Fibroblast of the aortic adventitia (primary cell): ENCODE results near the gene PLXND1. TPM values are rescaled to one million over a fixed set of nuclear protein-coding genes. Genes with fewer than 3 reads are reported as not detected.

Experiments
- DNase-seq: peaks from one replicate; pipeline ENCODE4 v3.0.0-alpha.2; 2010; ENCODE audit warnings: low read depth
- H3K4me3 ChIP-seq: 2 replicates; pipeline ENCODE4 v1.5.1; 2011; ENCODE audit warnings: low read depth, mild to moderate bottlenecking, control low read depth, low read length, moderate library complexity
- total RNA-seq: library from RNA; depleted of rRNA; stranded (reverse); fragments of >200 nt; gene quantifications from 2 replicates; pipeline ENCODE4 v1.2.3, GENCODE V29; 2012; ENCODE audit warnings: low replicate concordance
- TF ChIP-seq, protein P1 (sequence below): IDR thresholded peaks from 2 replicates; pipeline ENCODE4 v1.5.1; 2011; ENCODE audit warnings: mild to moderate bottlenecking, low read length, control low read depth, inconsistent platforms; ENCODE audit not compliant: insufficient read depth

The PLXND1 gene, protein sequence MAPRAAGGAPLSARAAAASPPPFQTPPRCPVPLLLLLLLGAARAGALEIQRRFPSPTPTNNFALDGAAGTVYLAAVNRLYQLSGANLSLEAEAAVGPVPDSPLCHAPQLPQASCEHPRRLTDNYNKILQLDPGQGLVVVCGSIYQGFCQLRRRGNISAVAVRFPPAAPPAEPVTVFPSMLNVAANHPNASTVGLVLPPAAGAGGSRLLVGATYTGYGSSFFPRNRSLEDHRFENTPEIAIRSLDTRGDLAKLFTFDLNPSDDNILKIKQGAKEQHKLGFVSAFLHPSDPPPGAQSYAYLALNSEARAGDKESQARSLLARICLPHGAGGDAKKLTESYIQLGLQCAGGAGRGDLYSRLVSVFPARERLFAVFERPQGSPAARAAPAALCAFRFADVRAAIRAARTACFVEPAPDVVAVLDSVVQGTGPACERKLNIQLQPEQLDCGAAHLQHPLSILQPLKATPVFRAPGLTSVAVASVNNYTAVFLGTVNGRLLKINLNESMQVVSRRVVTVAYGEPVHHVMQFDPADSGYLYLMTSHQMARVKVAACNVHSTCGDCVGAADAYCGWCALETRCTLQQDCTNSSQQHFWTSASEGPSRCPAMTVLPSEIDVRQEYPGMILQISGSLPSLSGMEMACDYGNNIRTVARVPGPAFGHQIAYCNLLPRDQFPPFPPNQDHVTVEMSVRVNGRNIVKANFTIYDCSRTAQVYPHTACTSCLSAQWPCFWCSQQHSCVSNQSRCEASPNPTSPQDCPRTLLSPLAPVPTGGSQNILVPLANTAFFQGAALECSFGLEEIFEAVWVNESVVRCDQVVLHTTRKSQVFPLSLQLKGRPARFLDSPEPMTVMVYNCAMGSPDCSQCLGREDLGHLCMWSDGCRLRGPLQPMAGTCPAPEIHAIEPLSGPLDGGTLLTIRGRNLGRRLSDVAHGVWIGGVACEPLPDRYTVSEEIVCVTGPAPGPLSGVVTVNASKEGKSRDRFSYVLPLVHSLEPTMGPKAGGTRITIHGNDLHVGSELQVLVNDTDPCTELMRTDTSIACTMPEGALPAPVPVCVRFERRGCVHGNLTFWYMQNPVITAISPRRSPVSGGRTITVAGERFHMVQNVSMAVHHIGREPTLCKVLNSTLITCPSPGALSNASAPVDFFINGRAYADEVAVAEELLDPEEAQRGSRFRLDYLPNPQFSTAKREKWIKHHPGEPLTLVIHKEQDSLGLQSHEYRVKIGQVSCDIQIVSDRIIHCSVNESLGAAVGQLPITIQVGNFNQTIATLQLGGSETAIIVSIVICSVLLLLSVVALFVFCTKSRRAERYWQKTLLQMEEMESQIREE (N-terminal part only)
- total RNA-seq = 31.4 and 76.3 TPM in 2 replicates

DNA sequence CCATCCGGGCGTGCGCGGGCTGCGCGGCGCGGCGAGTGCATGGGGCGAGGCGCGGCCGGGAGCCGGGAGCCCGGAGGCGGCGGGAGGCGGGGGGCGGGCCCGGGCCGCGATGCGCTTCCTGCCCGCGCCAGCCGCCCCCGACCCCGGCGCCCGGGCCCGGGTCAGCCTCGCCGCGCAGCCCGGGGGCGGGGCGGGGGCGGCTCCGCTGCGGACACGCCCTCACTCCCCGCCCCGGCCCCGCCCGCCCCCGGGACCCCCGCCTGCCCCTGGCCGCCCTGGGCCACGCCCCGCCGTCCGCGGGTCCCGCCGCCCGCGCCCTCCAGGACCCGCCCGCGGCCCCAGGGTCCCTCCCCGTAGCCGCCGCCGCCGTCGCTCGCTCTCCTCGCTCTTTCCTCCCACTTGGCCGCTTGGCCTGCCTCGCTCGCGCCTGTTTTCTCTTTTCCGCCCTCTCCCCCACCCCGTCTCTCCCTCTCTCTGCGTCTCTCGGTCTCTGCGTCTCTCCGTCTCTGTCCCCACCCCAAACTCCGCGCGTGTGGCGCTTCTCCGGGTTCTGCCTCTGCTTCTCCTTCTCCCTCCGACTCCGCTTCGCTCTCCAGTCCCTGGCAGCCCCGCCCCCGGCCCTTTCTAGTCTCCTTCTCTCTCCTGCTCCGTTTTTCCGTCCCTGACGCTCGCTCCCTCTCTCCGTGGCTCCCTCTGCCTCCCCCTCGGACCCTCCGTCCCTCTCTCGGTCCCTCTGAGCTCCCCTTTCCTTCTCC, at the start of gene PLXND1:
TSS of gene PLXND1 (minus strand) at position 41 of the 755 bp plus-strand sequence. CDS start at position 4, 37 bp downstream.
- DNase-seq = peak; percentile 64
- peak within 1 kb of the TSS; percentile 88 for H3K4me3 ChIP-seq
- TF ChIP-seq, protein P1, sequence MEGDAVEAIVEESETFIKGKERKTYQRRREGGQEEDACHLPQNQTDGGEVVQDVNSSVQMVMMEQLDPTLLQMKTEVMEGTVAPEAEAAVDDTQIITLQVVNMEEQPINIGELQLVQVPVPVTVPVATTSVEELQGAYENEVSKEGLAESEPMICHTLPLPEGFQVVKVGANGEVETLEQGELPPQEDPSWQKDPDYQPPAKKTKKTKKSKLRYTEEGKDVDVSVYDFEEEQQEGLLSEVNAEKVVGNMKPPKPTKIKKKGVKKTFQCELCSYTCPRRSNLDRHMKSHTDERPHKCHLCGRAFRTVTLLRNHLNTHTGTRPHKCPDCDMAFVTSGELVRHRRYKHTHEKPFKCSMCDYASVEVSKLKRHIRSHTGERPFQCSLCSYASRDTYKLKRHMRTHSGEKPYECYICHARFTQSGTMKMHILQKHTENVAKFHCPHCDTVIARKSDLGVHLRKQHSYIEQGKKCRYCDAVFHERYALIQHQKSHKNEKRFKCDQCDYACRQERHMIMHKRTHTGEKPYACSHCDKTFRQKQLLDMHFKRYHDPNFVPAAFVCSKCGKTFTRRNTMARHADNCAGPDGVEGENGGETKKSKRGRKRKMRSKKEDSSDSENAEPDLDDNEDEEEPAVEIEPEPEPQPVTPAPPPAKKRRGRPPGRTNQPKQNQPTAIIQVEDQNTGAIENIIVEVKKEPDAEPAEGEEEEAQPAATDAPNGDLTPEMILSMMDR = no peak

DNA sequence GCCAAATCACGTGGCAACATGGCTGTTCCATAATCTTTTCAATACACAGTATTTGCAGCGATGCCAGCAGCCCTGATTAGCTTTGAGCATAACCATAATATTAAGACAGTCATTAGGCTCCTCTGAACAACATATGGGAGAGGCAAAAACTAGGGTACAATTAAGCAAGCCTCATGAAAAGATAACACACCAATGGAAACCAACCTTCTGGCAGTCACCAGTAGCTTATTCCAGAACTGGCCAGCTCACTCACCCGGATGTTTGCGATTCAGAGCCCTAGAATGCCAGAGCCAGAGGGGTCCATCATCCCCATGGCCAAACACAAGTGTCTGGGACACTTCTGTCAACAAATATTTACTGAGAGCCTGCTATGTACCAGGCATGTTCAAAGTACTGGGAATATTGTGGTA, 48.8 kb upstream of the PLXND1 start:
- no peak overlapping the region for H3K4me3 ChIP-seq
- no peak for DNase-seq
- TF ChIP-seq, protein P1 = no peak

DNA sequence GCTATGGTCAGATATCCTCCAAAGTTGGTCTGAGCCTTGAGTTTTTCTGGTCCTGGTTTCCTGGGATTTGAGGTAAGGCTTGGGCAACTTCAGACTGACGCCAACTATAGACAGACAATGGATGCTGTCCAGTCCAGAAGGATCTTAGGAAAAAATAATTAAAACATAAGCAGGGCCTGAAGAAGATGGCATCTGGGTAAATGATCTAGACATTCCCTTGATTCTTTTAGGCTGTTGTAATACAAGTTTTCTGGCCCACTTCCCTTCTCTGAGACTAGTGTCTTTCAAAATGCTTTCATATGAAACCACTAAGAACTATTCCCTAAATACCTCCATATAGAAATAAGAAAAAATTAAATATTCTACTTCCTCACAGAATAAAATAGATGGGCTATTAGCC, 47.7 kb upstream of the PLXND1 start:
- peak; percentile 63 for DNase-seq
- H3K4me3 ChIP-seq = no peak overlapping the region
- TF ChIP-seq, protein P1 = no peak

DNA sequence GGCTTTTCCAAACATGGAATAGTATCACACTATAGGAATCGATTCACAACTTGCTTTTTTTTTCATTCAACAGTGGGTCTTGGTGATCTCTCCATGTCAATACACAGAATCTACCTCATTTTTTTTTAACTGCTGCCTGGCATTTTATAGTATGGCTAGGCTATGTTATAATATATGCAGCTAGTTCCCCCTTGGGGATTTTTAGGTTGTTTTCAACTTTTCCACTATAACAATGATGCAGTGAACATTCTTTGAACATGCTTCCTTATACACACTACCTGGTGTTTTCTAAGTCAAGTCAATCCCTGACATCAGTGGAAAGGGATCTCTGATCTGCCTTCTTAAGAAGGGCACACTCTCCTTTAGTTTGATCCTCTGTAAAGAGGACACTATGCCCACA, 46.5 kb upstream of the PLXND1 start:
- DNase-seq = no peak
- TF ChIP-seq, protein P1 = no peak
- no peak overlapping the region for H3K4me3 ChIP-seq

DNA sequence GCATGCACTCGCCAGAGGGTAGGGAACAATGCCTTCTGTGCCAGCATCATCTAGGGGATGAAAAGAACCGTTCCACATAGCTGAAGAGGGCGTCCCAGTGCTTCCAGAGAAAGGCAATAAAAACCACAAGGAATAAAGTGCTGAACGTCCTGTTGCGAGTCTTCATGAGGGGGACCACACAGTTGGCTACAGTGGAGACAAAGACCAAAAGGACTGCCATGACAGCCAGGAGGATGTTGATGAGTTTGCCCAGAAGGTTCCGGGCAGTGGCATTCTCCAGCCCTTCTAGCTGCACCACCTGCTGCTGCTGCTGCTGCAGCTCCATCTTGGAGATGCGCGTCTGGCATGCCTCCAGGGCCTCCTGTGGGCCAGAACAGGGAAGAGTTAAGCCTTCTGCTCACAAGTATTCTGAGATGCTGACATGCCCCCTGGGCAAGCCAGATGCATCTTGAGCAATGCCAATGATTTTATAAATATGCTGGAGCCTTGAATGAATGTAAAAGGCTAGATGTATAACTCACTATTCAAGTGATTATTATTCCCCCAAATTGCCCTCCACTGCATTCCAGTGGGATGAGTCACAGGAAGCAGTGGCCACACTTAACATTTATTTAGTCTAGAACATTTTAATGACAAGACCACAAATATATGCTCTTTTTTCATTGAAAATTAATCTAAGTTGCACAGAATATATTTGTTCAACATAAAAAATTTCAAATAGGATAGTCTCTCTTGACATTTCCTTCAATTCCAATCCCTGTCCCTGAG, 45.1 kb upstream of the PLXND1 start:
- DNase-seq = peak; percentile 80
- H3K4me3 ChIP-seq = no peak overlapping the region
- TF ChIP-seq, protein P1 = no peak
